GM12873 (cell line): ENCODE results near the gene ERC2.

Experiments used
- CTCF ChIP-seq: IDR thresholded peaks from 2 replicates; pipeline ENCODE4 v1.5.1; 2012; ENCODE audit warnings: low read depth, mild to moderate bottlenecking, moderate library complexity, low read length, control low read depth; ENCODE audit not compliant: insufficient read depth; ENCODE audit errors: missing control alignments

ERC2 gene

GRCh38 chr3:55858302-55858701 is 610.0 kb downstream of the ERC2 start:
- no peak for TF ChIP-seq CTCF

- TF ChIP-seq CTCF, result no peak
Measured at GRCh38 chr3:55857633-55858032, 610.6 kb downstream of the ERC2 start.

- TF ChIP-seq CTCF, result no peak
Measured at GRCh38 chr3:55855311-55855710, 613.0 kb downstream of the ERC2 start.

GRCh38 chr3:55854494-55854893 is 613.8 kb downstream of the ERC2 start:
- TF ChIP-seq CTCF, result no peak

GRCh38 chr3:55852326-55852725 is 615.9 kb downstream of the ERC2 start:
- TF ChIP-seq CTCF, result no peak

GRCh38 chr3:55842204-55842603 is 626.1 kb downstream of the ERC2 start:
- no peak for TF ChIP-seq CTCF

GRCh38 chr3:55828712-55829111 is 639.6 kb downstream of the ERC2 start:
- no peak for TF ChIP-seq CTCF
